ENCODE results near the gene COL5A2.

Gene COL5A2

GRCh38 chr2:189178726-189179569, 613 bp downstream of the COL5A2 start:
- no peak for DNase-seq (ENCODE audit: low read depth)

GRCh38 chr2:189178054-189178453, 1.5 kb downstream of the COL5A2 start:
- no peak for DNase-seq (ENCODE audit: low read depth)

- DNase-seq (ENCODE audit: low read depth): no peak
These were observed 2.2 kb downstream of the COL5A2 start for GRCh38 chr2:189177251-189177840.

GRCh38 chr2:189176516-189176915, 3.0 kb downstream of the COL5A2 start:
- no peak for DNase-seq (ENCODE audit: low read depth)

GRCh38 chr2:189175869-189176433, 3.6 kb downstream of the COL5A2 start:
- DNase-seq (ENCODE audit: low read depth): no peak

- DNase-seq (ENCODE audit: low read depth): no peak
These were observed 7.5 kb downstream of the COL5A2 start for GRCh38 chr2:189171956-189172609.

GRCh38 chr2:189168856-189169499, 10.6 kb downstream of the COL5A2 start:
- DNase-seq (ENCODE audit: low read depth): no peak

- DNase-seq (ENCODE audit: low read depth): no peak
These were observed 13.7 kb downstream of the COL5A2 start for GRCh38 chr2:189165656-189166380.

GRCh38 chr2:189164746-189165145, 14.8 kb downstream of the COL5A2 start:
- no peak for DNase-seq (ENCODE audit: low read depth)

GRCh38 chr2:189163889-189164288, 15.7 kb downstream of the COL5A2 start:
- DNase-seq (ENCODE audit: low read depth): no peak

- DNase-seq (ENCODE audit: low read depth): no peak
These were observed 17.0 kb downstream of the COL5A2 start for GRCh38 chr2:189162566-189162965.

GRCh38 chr2:189161894-189162293, 17.7 kb downstream of the COL5A2 start:
- no peak for DNase-seq (ENCODE audit: low read depth)

GRCh38 chr2:189159717-189160116, 19.8 kb downstream of the COL5A2 start:
- DNase-seq (ENCODE audit: low read depth): no peak

GRCh38 chr2:189159273-189159672, 20.3 kb downstream of the COL5A2 start:
- no peak for DNase-seq (ENCODE audit: low read depth)

- DNase-seq (ENCODE audit: low read depth): no peak
These were observed 21.6 kb downstream of the COL5A2 start for GRCh38 chr2:189157939-189158338.

GRCh38 chr2:189157456-189157855, 22.1 kb downstream of the COL5A2 start:
- DNase-seq (ENCODE audit: low read depth): no peak

GRCh38 chr2:189155795-189156194, 23.8 kb downstream of the COL5A2 start:
- DNase-seq (ENCODE audit: low read depth): no peak

GRCh38 chr2:189153619-189154018, 25.9 kb downstream of the COL5A2 start:
- no peak for DNase-seq (ENCODE audit: low read depth)

GRCh38 chr2:189152483-189152882, 27.1 kb downstream of the COL5A2 start:
- DNase-seq (ENCODE audit: low read depth): no peak

GRCh38 chr2:189151906-189152305, 27.7 kb downstream of the COL5A2 start:
- no peak for DNase-seq (ENCODE audit: low read depth)

- peak; percentile 65 for DNase-seq (ENCODE audit: low read depth)
These were observed 29.5 kb downstream of the COL5A2 start for GRCh38 chr2:189150033-189150432.

GRCh38 chr2:189147989-189148388, 31.6 kb downstream of the COL5A2 start:
- no peak for DNase-seq (ENCODE audit: low read depth)

All from HS-5 (cell line).